B cell (primary cell): ENCODE measurements around the gene ZNF683. TPM values are rescaled to one million over a fixed set of nuclear protein-coding genes. Genes with fewer than 3 reads are reported as not detected.

ENCODE experiments used
- ATAC-seq: fragments of 200-7000 bp; cut with Tn5 transposase; one replicate; pipeline ENCODE4 v1.10.0; 2021; ENCODE audit warnings: low read depth, mild to moderate bottlenecking, moderate number of reproducible peaks, moderate library complexity
- CTCF ChIA-PET: fragments of 350-600 bp; sonication (Branson Sonifier 250); formaldehyde crosslinking; loops from one replicate; lab custom pipeline; 2021; ENCODE audit warnings: antibody characterized with exemption, inconsistent platforms; lab: Charles Lee
- POLR2A ChIA-PET: fragments of 350-600 bp; sonication (Branson Sonifier 250); formaldehyde crosslinking; loops from one replicate; lab custom pipeline; 2021; ENCODE audit warnings: antibody characterized with exemption; lab: Charles Lee
- DNase-seq: peaks from one replicate; pipeline ENCODE4 v3.0.0; 2013
- H2AFZ ChIP-seq: 2 replicates; pipeline ENCODE4 v1.6.1; 2012; ENCODE audit warnings: mild to moderate bottlenecking, low read depth, low read length; ENCODE audit not compliant: insufficient read depth, poor library complexity, severe bottlenecking
- H3K27ac ChIP-seq, 2 donors: 1 replicate in 1 of 2; 2 replicates in 1 of 2; pipeline ENCODE4 v1.5.1; 2012 to 2013; ENCODE audit warnings: low read length in 2 of 2, mild to moderate bottlenecking in 2 of 2, moderate library complexity in 1 of 2
- H3K27me3 ChIP-seq, 4 experiments: fragments of 200-600 bp in 1 of 4; sonication (generic) in 1 of 4; replicated peaks in 1 of 4; 1 replicate in 2 of 4; 2 replicates in 2 of 4; pipeline versions ENCODE4 v1.6.1 to v1.7.0; 2013 to 2016; ENCODE audit warnings: low read length in 3 of 4, mild to moderate bottlenecking in 2 of 4, mixed read lengths in 1 of 4, moderate library complexity in 1 of 4; ENCODE audit not compliant: insufficient read depth in 4 of 4, control insufficient read depth in 3 of 4; ENCODE audit errors: control extremely low read depth in 1 of 4
- H3K36me3 ChIP-seq, 2 experiments: replicated peaks in 1 of 2; 1 replicate in 1 of 2; 2 replicates in 1 of 2; pipeline versions ENCODE4 v1.6.1 to v1.7.1; 2013; ENCODE audit warnings: low read length in 1 of 2; ENCODE audit not compliant: insufficient read depth in 2 of 2, control insufficient read depth in 1 of 2; ENCODE audit errors: control extremely low read depth in 1 of 2, extremely low read depth in 1 of 2
- H3K4me1 ChIP-seq, 2 donors: fragments of 200-600 bp in 1 of 2; sonication (generic) in 1 of 2; 1 replicate in 1 of 2; 2 replicates in 1 of 2; pipeline versions ENCODE4 v1.5.1 to v1.6.1; 2013 to 2017; ENCODE audit warnings: low read length in 2 of 2; ENCODE audit not compliant: control insufficient read depth in 2 of 2, insufficient read depth in 2 of 2
- H3K4me2 ChIP-seq: replicated peaks from 2 replicates; pipeline ENCODE3; 2012; ENCODE audit warnings: mild to moderate bottlenecking, low read depth, low read length; ENCODE audit not compliant: poor library complexity, severe bottlenecking
- H3K4me3 ChIP-seq, 5 experiments: fragments of 200-600 bp in 1 of 5; sonication (generic) in 1 of 5; 1 replicate in 3 of 5; 2 replicates in 2 of 5; pipeline versions ENCODE4 v1.5.1 to v1.7.0; 2011 to 2016; ENCODE audit warnings: low read length in 4 of 5, mild to moderate bottlenecking in 4 of 5, low read depth in 2 of 5, control low read depth in 1 of 5, moderate library complexity in 1 of 5; ENCODE audit not compliant: insufficient read depth in 1 of 5; ENCODE audit errors: control extremely low read depth in 1 of 5, extremely low read depth in 1 of 5
- H3K79me2 ChIP-seq: fragments of 200-600 bp; sonication (generic); one replicate; pipeline ENCODE4 v1.6.0; 2016; ENCODE audit warnings: low read length; ENCODE audit not compliant: control insufficient read depth, insufficient read depth
- H3K9ac ChIP-seq: fragments of 200-600 bp; sonication (generic); 2 replicates; pipeline ENCODE4 v1.6.1; 2017; ENCODE audit warnings: mild to moderate bottlenecking, low read length, moderate library complexity
- H3K9me3 ChIP-seq, 3 donors: one replicate each; pipeline versions ENCODE4 v1.6.1 to v1.7.1; 2013; ENCODE audit warnings: low read length in 2 of 3; ENCODE audit not compliant: control insufficient read depth in 2 of 3, insufficient read depth in 1 of 3; ENCODE audit errors: control extremely low read depth in 1 of 3
- H4K20me1 ChIP-seq: 2 replicates; pipeline ENCODE4 v1.6.0; 2012; ENCODE audit warnings: mild to moderate bottlenecking, low read length; ENCODE audit not compliant: insufficient read depth, control insufficient read depth, poor library complexity, severe bottlenecking
- H3K27ac Mint-ChIP-seq: one replicate; pipeline ENCODE4 v1.8.0; 2021; ENCODE audit warnings: mixed read lengths
- H3K27me3 Mint-ChIP-seq: one replicate; pipeline ENCODE4 v1.8.0; 2021; ENCODE audit warnings: mixed read lengths
- H3K4me1 Mint-ChIP-seq: one replicate; pipeline ENCODE4 v1.8.0; 2021; ENCODE audit warnings: mixed read lengths
- H3K4me3 Mint-ChIP-seq: one replicate; pipeline ENCODE4 v1.8.0; 2021; ENCODE audit warnings: mixed read lengths
- H3K9me3 Mint-ChIP-seq: one replicate; pipeline ENCODE4 v1.8.0; 2022; ENCODE audit warnings: mixed read lengths; ENCODE audit not compliant: insufficient read depth
- EZH2 ChIP-seq: IDR thresholded peaks from 2 replicates; pipeline ENCODE4 v1.6.1; 2012; ENCODE audit warnings: borderline replicate concordance, low read depth, mild to moderate bottlenecking, moderate library complexity, low read length; ENCODE audit not compliant: insufficient read depth, poor library complexity, severe bottlenecking
- WGBS: methylation state at CpG from one replicate; pipeline ENCODE4 v1.1.5; 2013; ENCODE audit warnings: missing lambda C conversion rate; ENCODE audit not compliant: insufficient coverage; 5-methylcytosine and 5-hydroxymethylcytosine counted together
- intact Hi-C: fragments of 100-400 bp; cut with micrococcal nuclease; formaldehyde crosslinking; loops from one replicate; pipeline ENCODE4 v1.10.0; 2022
- polyA plus RNA-seq: library from polyadenylated mRNA; depleted of rRNA; stranded (reverse); fragments of >200 nt; gene quantifications from 2 replicates; pipeline ENCODE4 v1.2.3, GENCODE V29; 2012
- total RNA-seq, 2 donors: library from RNA; stranded (reverse); fragments of 120-200 nt in 1 of 2; gene quantifications; 1 replicate in 1 of 2; 2 replicates in 1 of 2; pipeline versions ENCODE4 v1.2.3 to v1.2.4, GENCODE V29; 2013 to 2022
- TF ChIP-seq, protein P1 (sequence below): fragments of 200-600 bp; IDR thresholded peaks from one replicate; pipeline ENCODE4 v1.8.0; 2022; ENCODE audit warnings: antibody characterized with exemption, mild to moderate bottlenecking

The ZNF683 gene
- total and polyA plus RNA-seq, 2 donors (not counting 1 experiment from before 2014, with no cell fraction given), result 0.45 to 0.67 TPM

DNA sequence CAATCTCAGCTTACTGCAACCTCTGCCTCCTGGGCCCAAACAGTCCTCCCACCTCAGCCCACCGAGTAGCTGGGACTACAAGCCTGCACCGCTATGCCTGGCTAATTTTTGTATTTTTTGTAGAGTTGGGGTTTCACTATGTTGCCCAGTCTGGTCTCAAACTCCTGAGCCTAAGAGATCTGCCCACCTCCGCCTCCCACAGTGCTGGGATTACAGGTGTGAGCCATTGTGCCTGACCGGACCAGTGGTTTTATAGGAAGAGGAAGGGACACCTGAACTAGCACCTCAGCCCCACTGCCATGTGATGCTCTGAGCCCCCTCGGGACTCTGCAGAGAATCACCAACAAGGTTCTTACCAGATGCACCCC is 22.7 kb downstream of the ZNF683 start:
- H3K4me3 ChIP-seq, result no peak overlapping the region
- TF ChIP-seq, protein P1, sequence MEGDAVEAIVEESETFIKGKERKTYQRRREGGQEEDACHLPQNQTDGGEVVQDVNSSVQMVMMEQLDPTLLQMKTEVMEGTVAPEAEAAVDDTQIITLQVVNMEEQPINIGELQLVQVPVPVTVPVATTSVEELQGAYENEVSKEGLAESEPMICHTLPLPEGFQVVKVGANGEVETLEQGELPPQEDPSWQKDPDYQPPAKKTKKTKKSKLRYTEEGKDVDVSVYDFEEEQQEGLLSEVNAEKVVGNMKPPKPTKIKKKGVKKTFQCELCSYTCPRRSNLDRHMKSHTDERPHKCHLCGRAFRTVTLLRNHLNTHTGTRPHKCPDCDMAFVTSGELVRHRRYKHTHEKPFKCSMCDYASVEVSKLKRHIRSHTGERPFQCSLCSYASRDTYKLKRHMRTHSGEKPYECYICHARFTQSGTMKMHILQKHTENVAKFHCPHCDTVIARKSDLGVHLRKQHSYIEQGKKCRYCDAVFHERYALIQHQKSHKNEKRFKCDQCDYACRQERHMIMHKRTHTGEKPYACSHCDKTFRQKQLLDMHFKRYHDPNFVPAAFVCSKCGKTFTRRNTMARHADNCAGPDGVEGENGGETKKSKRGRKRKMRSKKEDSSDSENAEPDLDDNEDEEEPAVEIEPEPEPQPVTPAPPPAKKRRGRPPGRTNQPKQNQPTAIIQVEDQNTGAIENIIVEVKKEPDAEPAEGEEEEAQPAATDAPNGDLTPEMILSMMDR, result no peak
- TF ChIP-seq EZH2, result no peak
- intact Hi-C loops, result no loop called here
- H3K36me3 ChIP-seq, result no peaks in the 10 kb centered on the region
- H2AFZ ChIP-seq, result no peak overlapping the region
- no peaks in the 10 kb centered on the region for H3K79me2 ChIP-seq
- no peaks in the 10 kb centered on the region for H3K9me3 ChIP-seq
- no peak overlapping the region for H3K4me3 Mint-ChIP-seq
- no peaks in the 10 kb centered on the region for H3K4me1 ChIP-seq
- POLR2A ChIA-PET, result no interaction called here
- H4K20me1 ChIP-seq, result no peaks in the 10 kb centered on the region
- no peak overlapping the region for H3K27ac Mint-ChIP-seq
- H3K4me1 Mint-ChIP-seq, result no peaks in the 10 kb centered on the region
- DNase-seq (no peak), ATAC-seq (no peak)
- H3K9ac ChIP-seq, result no peak overlapping the region
- no peaks in the 10 kb centered on the region for H3K9me3 Mint-ChIP-seq
- no peak overlapping the region for H3K27ac ChIP-seq
- CTCF ChIA-PET, result interaction anchor here (0.8 to 1.2 kb wide), 3 partner anchors 15 to 460 kb away, joined by 3 read pairs; no protein-coding TSS in a partner anchor
- 100% methylated on average over 3 of the region's 5 CpGs for WGBS
- no peak overlapping the region for H3K4me2 ChIP-seq
- H3K27me3 Mint-ChIP-seq, result peaks cover 5% of the 10 kb centered on the region
- H3K27me3 ChIP-seq, result peaks cover 0 to 6% (median 0%) of the 10 kb centered on the region in 4 experiments

DNA sequence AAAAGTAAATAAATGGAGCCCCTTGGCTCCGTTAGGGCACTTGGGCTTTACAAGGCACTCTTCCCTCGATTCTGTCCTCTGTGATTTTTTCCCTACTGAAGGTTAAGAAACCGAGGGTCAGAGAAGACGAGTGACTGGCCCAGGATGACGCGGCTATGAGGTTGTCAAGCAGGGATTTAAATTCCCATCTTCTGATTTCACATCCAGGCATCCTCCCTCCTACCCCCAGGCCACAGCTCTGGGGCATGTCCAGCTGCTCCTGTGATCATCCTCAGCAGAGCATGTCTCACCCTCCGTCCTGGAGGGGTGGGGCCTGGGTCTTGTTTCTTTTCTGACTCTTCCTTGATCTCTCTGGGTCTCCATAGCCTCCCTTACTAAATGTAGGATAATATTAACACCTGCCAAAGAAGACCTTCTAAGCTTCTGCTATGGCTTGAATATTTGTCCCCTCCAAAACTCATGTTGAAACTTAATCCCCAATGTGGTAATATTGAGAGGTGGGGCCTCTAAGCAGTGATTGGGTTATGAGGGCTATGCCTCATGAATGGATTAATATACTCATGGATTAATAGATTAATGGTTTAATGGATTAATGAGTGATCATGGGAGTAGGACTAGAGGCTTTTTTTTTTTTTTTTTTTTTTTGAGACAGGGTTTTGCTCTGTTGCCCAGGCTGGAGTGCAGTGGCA is 23.2 kb downstream of the ZNF683 start:
- no peak for ATAC-seq
- no peak overlapping the region for H2AFZ ChIP-seq
- no peak overlapping the region for H3K27ac ChIP-seq
- 90% methylated on average over 6 of the region's 7 CpGs for WGBS
- H3K79me2 ChIP-seq, result no peaks in the 10 kb centered on the region
- peaks cover 0 to 6% (median 0%) of the 10 kb centered on the region in 4 experiments for H3K27me3 ChIP-seq
- H3K4me1 Mint-ChIP-seq, result no peaks in the 10 kb centered on the region
- H3K27me3 Mint-ChIP-seq, result peaks cover 5% of the 10 kb centered on the region
- no peak overlapping the region for H3K4me2 ChIP-seq
- ChIA-PET POLR2A (no interaction called here), CTCF (interaction anchor here (0.8 to 1.2 kb wide), 3 partner anchors 14 to 461 kb away, joined by 3 read pairs; no protein-coding TSS in a partner anchor)
- no peaks in the 10 kb centered on the region for H3K36me3 ChIP-seq
- intact Hi-C loops, result no loop called here
- no peak overlapping the region for H3K4me3 ChIP-seq
- no peak overlapping the region for H3K4me3 Mint-ChIP-seq
- H3K4me1 ChIP-seq, result no peaks in the 10 kb centered on the region
- no peak for TF ChIP-seq EZH2
- TF ChIP-seq, protein P1, result no peak
- no peaks in the 10 kb centered on the region for H3K9me3 ChIP-seq
- no peak overlapping the region for H3K9ac ChIP-seq
- H3K27ac Mint-ChIP-seq, result no peak overlapping the region
- no peaks in the 10 kb centered on the region for H4K20me1 ChIP-seq
- H3K9me3 Mint-ChIP-seq, result no peaks in the 10 kb centered on the region
- no peak for DNase-seq
